Upper lobe of left lung (tissue), 4 donors: ENCODE results near the gene ARHGAP31.

Experiments used
- CTCF ChIP-seq, 6 experiments: fragments of 450-650 bp in 4 of 6; fragments of 200-600 bp in 2 of 6; sonication (generic) in 2 of 6; IDR thresholded peaks; one replicate each; pipeline ENCODE4 v1.5.1; 2016 to 2019; ENCODE audit warnings: antibody characterized with exemption in 6 of 6
- EP300 ChIP-seq, 4 donors: sonication (generic); formaldehyde crosslinking; IDR thresholded peaks; one replicate each; pipeline ENCODE4 v1.5.1; 2017; ENCODE audit warnings: antibody characterized with exemption in 4 of 4, control low read depth in 2 of 4

GRCh38 chr3:119468041-119468440 is 173.9 kb downstream of the ARHGAP31 start:
- no peak for TF ChIP-seq CTCF (IDR thresholded peaks at IDR 0.05)
- TF ChIP-seq EP300 (IDR thresholded peaks at IDR 0.05): no peak
